GM23338 (cell line): ENCODE results near the gene RNF151. TPM values are rescaled to one million over a fixed set of nuclear protein-coding genes. Genes with fewer than 3 reads are reported as not detected.
"Not testable (repeated sequence)": the region's sequence is repeated elsewhere in the genome, so short reads cannot be mapped to it uniquely, and the experiment has no call there.

Source experiments
- ATAC-seq: fragments of 200-7000 bp; cut with Tn5 transposase; 3 replicates; pipeline ENCODE4 v1.9.1; 2020
- DNase-seq: peaks from one replicate; pipeline ENCODE4 v3.0.0-alpha.2; 2015; ENCODE audit warnings: low spot score
- H2AFZ ChIP-seq: fragments of 200-600 bp; sonication (generic); 2 replicates; pipeline ENCODE4 v1.8.0; 2016; ENCODE audit warnings: antibody characterized with exemption, mild to moderate bottlenecking, moderate library complexity
- H3F3A ChIP-seq: fragments of 200-600 bp; sonication (generic); replicated peaks from 2 replicates; pipeline ENCODE4 v1.8.0; 2017; ENCODE audit warnings: antibody characterized with exemption, mixed run types, low read depth
- H3K27ac ChIP-seq: fragments of 200-600 bp; sonication (generic); 2 replicates; pipeline ENCODE4 v1.6.1; 2016; ENCODE audit warnings: low read depth
- H3K27me3 ChIP-seq: fragments of 200-600 bp; sonication (generic); 2 replicates; pipeline ENCODE4 v1.8.0; 2016; ENCODE audit warnings: mild to moderate bottlenecking, mixed run types, moderate library complexity; ENCODE audit not compliant: insufficient read depth
- H3K36me3 ChIP-seq: fragments of 200-600 bp; sonication (generic); 2 replicates; pipeline ENCODE4 v1.8.0; 2016; ENCODE audit warnings: mild to moderate bottlenecking; ENCODE audit not compliant: insufficient read depth
- H3K4me1 ChIP-seq: fragments of 200-600 bp; sonication (generic); 2 replicates; pipeline ENCODE4 v1.8.0; 2016; ENCODE audit warnings: mild to moderate bottlenecking, moderate library complexity; ENCODE audit not compliant: insufficient read depth
- H3K4me2 ChIP-seq: fragments of 200-600 bp; sonication (generic); 2 replicates; pipeline ENCODE4 v1.7.1; 2017; ENCODE audit warnings: mixed run types
- H3K4me3 ChIP-seq: fragments of 200-600 bp; sonication (generic); 2 replicates; pipeline ENCODE4 v1.6.1; 2016; ENCODE audit warnings: mixed run types
- H3K79me2 ChIP-seq: fragments of 200-600 bp; sonication (generic); replicated peaks from 2 replicates; pipeline ENCODE4 v1.8.0; 2017; ENCODE audit warnings: mild to moderate bottlenecking; ENCODE audit not compliant: insufficient read depth
- H3K9me2 ChIP-seq: fragments of 200-600 bp; sonication (generic); 2 replicates; pipeline ENCODE4 v1.8.0; 2017; ENCODE audit not compliant: insufficient read depth
- H4K20me1 ChIP-seq: fragments of 200-600 bp; sonication (generic); replicated peaks from 2 replicates; pipeline ENCODE4 v1.8.0; 2017; ENCODE audit warnings: mild to moderate bottlenecking; ENCODE audit not compliant: insufficient read depth
- H3K27ac Mint-ChIP-seq: 2 replicates; pipeline ENCODE4 v1.8.0; 2020; ENCODE audit warnings: inconsistent platforms, mild to moderate bottlenecking, moderate library complexity, mixed read lengths
- H3K27me3 Mint-ChIP-seq: 3 replicates; pipeline ENCODE4 v1.8.0; 2022; ENCODE audit warnings: low read depth, mild to moderate bottlenecking, moderate library complexity, mixed read lengths, inconsistent platforms; ENCODE audit not compliant: insufficient read depth, poor library complexity
- H3K36me3 Mint-ChIP-seq: 3 replicates; pipeline ENCODE4 v1.8.0; 2021; ENCODE audit warnings: low read depth, mild to moderate bottlenecking, inconsistent platforms, moderate library complexity, mixed read lengths
- H3K4me1 Mint-ChIP-seq: 3 replicates; pipeline ENCODE4 v1.8.0; 2020; ENCODE audit warnings: mild to moderate bottlenecking, inconsistent platforms, mixed read lengths
- H3K4me3 Mint-ChIP-seq: 3 replicates; pipeline ENCODE4 v1.8.0; 2021; ENCODE audit warnings: moderate library complexity, mild to moderate bottlenecking, inconsistent platforms, mixed read lengths
- H3K9me3 Mint-ChIP-seq: 3 replicates; pipeline ENCODE4 v1.8.0; 2020; ENCODE audit warnings: moderate library complexity, mild to moderate bottlenecking, inconsistent platforms, mixed read lengths
- CTCF ChIP-seq, 2 experiments: fragments of 200-600 bp in 1 of 2; sonication (generic) in 1 of 2; conservative IDR thresholded peaks; 2 replicates each; pipeline versions ENCODE4 v1.5.1 to v1.6.1; 2016 to 2017; ENCODE audit warnings: antibody characterized with exemption in 2 of 2, low read depth in 2 of 2, mild to moderate bottlenecking in 2 of 2, moderate library complexity in 1 of 2
- EZH2 ChIP-seq: fragments of 200-600 bp; sonication (generic); IDR thresholded peaks from one replicate; pipeline ENCODE4 v1.8.0; 2017; ENCODE audit warnings: antibody characterized with exemption, mild to moderate bottlenecking, low read depth; ENCODE audit not compliant: unreplicated experiment
- NANOG ChIP-seq: IDR thresholded peaks from 2 replicates; pipeline ENCODE4 v1.6.1; 2016; ENCODE audit warnings: antibody characterized with exemption, borderline replicate concordance
- ZNF462 ChIP-seq: fragments of 250-450 bp; sonication (Bioruptor Pico); IDR thresholded peaks from 2 replicates; pipeline ENCODE4 v1.5.0; 2020; ENCODE audit warnings: mild to moderate bottlenecking, moderate library complexity
- polyA plus RNA-seq: library from polyadenylated mRNA; unstranded; fragments of >200 nt; fragmentation: Nextera tagmentation; extraction: Ambion mirVana; gene quantifications from 2 replicates; pipeline ENCODE4 v1.2.1, GENCODE V29; 2016
- total RNA-seq: library from RNA; depleted of rRNA; stranded (reverse); fragments of >200 nt; shearing (Covaris generic); gene quantifications from 2 replicates; pipeline ENCODE4 v1.2.3, GENCODE V29; 2014

RNF151 gene
- total and polyA plus RNA-seq, 2 experiments from 2014 or later = not detected

- no peaks in the 10 kb centered on the region for H3K36me3 ChIP-seq
- peaks cover 30% of the 10 kb centered on the region for H3K4me1 Mint-ChIP-seq
- H3K4me3 Mint-ChIP-seq = no peak overlapping the region
- peak; percentile 39 for DNase-seq
- ATAC-seq = peak; percentile 8
- no peak overlapping the region for H3K27ac Mint-ChIP-seq
- peaks cover 87% of the 10 kb centered on the region for H3K27me3 Mint-ChIP-seq
- no peaks in the 10 kb centered on the region; the same call in 2 of the 3 replicates for H3K36me3 Mint-ChIP-seq
- no peaks in the 10 kb centered on the region for H3K79me2 ChIP-seq
- H3K4me2 ChIP-seq = no peak overlapping the region; the same call in 1 of the 2 replicates
- no peaks in the 10 kb centered on the region for H4K20me1 ChIP-seq
- H3K9me2 ChIP-seq = no peaks in the 10 kb centered on the region
- H3F3A ChIP-seq = 0 out of 2 replicates have a peak, but pooled peaks cover 6% of the 10 kb centered on the region
- H3K9me3 Mint-ChIP-seq = no peaks in the 10 kb centered on the region
- H3K27ac ChIP-seq = no peak overlapping the region
- peaks cover 32% of the 10 kb centered on the region for H3K4me1 ChIP-seq
- TF ChIP-seq NANOG (no peak), CTCF (conservative IDR thresholded peaks at IDR 0.05; ENCODE audit: low read depth in 2 of 2) (0 out of 4 replicates have a peak, but pooled peaks of 1 of the 2 experiments have one; percentile 14), ZNF462 (CRISPR knock-in tag) (no peak), EZH2 (no peak)
- peak overlapping the region; percentile 55; the same call in 1 of the 2 replicates for H3K4me3 ChIP-seq
- H3K27me3 ChIP-seq = peaks cover 86% of the 10 kb centered on the region
- H2AFZ ChIP-seq = no peak overlapping the region
Measured at GRCh38 chr16:1919327-1919998, 47.2 kb upstream of the RNF151 start.

GRCh38 chr16:1920122-1920521 lies 46.5 kb upstream of the RNF151 start:
- ATAC-seq, H3K9me2 ChIP-seq, H3F3A ChIP-seq, H3K79me2 ChIP-seq, H3K36me3 Mint-ChIP-seq, H3K4me3 Mint-ChIP-seq, H3K27ac Mint-ChIP-seq, H3K36me3 ChIP-seq, H2AFZ ChIP-seq, H3K4me3 ChIP-seq, DNase-seq, H3K4me2 ChIP-seq, H3K9me3 Mint-ChIP-seq, H3K27ac ChIP-seq, H4K20me1 ChIP-seq: not testable (repeated sequence)
- peaks cover 29% of the 10 kb centered on the region for H3K4me1 ChIP-seq
- peaks cover 84% of the 10 kb centered on the region for H3K27me3 ChIP-seq
- Mint-ChIP-seq H3K4me1 (peaks cover 27% of the 10 kb centered on the region), H3K27me3 (peaks cover 85% of the 10 kb centered on the region)
